HCT116 (cell line): ENCODE measurements around the gene LSP1. TPM values are rescaled to one million over a fixed set of nuclear protein-coding genes. Genes with fewer than 3 reads are reported as not detected.

Experiments used
- ATAC-seq: fragments of 200-7000 bp; cut with Tn5 transposase; 2 replicates; pipeline ENCODE4 v1.9.1; 2020; ENCODE audit warnings: mild to moderate bottlenecking, moderate library complexity
- BruUV-seq: library from RNA; stranded (reverse); fragments of 400-500 nt; replicated peaks from 2 replicates; lab custom pipeline; 2021; lab: Mats Ljungman, UMichigan
- CTCF ChIA-PET: fragments of 300-600 bp; sonication (Branson Sonifier 250); formaldehyde crosslinking; loops from one replicate; lab custom pipeline; 2021; ENCODE audit warnings: antibody characterized with exemption; lab: Charles Lee
- POLR2A ChIA-PET: fragments of 300-600, 350-600 bp; sonication (Branson Sonifier 250); formaldehyde crosslinking; loops from one replicate; lab custom pipeline; 2021; ENCODE audit warnings: antibody characterized with exemption; lab: Charles Lee
- RAD21 ChIA-PET, 2 experiments: fragments of 300-600 bp; sonication (Branson Sonifier 250); formaldehyde crosslinking; loops; one replicate each; lab custom pipeline; 2023; ENCODE audit warnings: low total read pairs in 2 of 2; ENCODE audit not compliant: uncharacterized antibody in 2 of 2, unreplicated experiment in 2 of 2, low non-redundant PET in 1 of 2; lab: Charles Lee
- DNase-seq: peaks from one replicate; pipeline ENCODE4 v3.0.0-alpha.2; 2010; ENCODE audit warnings: low read depth, low spot score
- H2AFZ ChIP-seq: fragments of 200-600 bp; shearing (Covaris generic), sonication (generic); 2 replicates; pipeline ENCODE4 v1.6.1; 2017; ENCODE audit warnings: low read depth, mixed run types, mixed read lengths, antibody characterized with exemption, low read length; ENCODE audit not compliant: poor library complexity, severe bottlenecking
- H3K27ac ChIP-seq: 2 replicates; pipeline ENCODE4 v1.5.1; 2012; ENCODE audit warnings: low read depth, low read length
- H3K27me3 ChIP-seq: fragments of 200-600 bp; sonication (generic); 2 replicates; pipeline ENCODE4 v1.6.1; 2016; ENCODE audit warnings: mixed run types, low read length, mixed read lengths; ENCODE audit not compliant: insufficient read depth
- H3K36me3 ChIP-seq, 2 experiments: fragments of 200-500 bp in 1 of 2; fragments of 200-600 bp in 1 of 2; sonication (Bioruptor generic) in 1 of 2; sonication (generic) in 1 of 2; 2 replicates each; pipeline versions ENCODE4 v1.5.1 to v1.6.1; 2014 to 2016; ENCODE audit warnings: low read length in 2 of 2, inconsistent platforms in 1 of 2, mixed read lengths in 1 of 2, mixed run types in 1 of 2; ENCODE audit not compliant: insufficient read depth in 2 of 2, control insufficient read depth in 1 of 2
- H3K4me1 ChIP-seq, 2 experiments: fragments of 200-600 bp in 1 of 2; sonication (generic) in 1 of 2; 2 replicates each; pipeline versions ENCODE4 v1.5.1 to v1.6.1; 2012 to 2017; ENCODE audit warnings: low read length in 2 of 2, inconsistent platforms in 1 of 2, mild to moderate bottlenecking in 1 of 2, mixed read lengths in 1 of 2, mixed run types in 1 of 2, moderate library complexity in 1 of 2; ENCODE audit not compliant: insufficient read depth in 2 of 2, control insufficient read depth in 1 of 2
- H3K4me2 ChIP-seq: fragments of 200-600 bp; sonication (generic); 2 replicates; pipeline ENCODE4 v1.6.1; 2017; ENCODE audit warnings: mixed run types, low read length, mixed read lengths
- H3K4me3 ChIP-seq, 2 experiments: fragments of 200-600 bp in 1 of 2; sonication (generic) in 1 of 2; replicated peaks in 1 of 2; 2 replicates each; pipeline ENCODE4 v1.5.1; 2011 to 2016; ENCODE audit warnings: low read length in 2 of 2, control low read depth in 1 of 2, low read depth in 1 of 2, mild to moderate bottlenecking in 1 of 2, mixed read lengths in 1 of 2, mixed run types in 1 of 2
- H3K79me2 ChIP-seq: fragments of 200-600 bp; sonication (generic); 2 replicates; pipeline ENCODE4 v1.6.1; 2017; ENCODE audit warnings: mild to moderate bottlenecking, mixed run types, low read length, moderate library complexity, mixed read lengths; ENCODE audit not compliant: insufficient read depth
- H3K9ac ChIP-seq: fragments of 200-600 bp; sonication (generic); 2 replicates; pipeline ENCODE4 v1.6.1; 2016; ENCODE audit warnings: low read length, mixed read lengths
- H3K9me2 ChIP-seq: fragments of 200-600 bp; sonication (generic), shearing (Covaris generic); 2 replicates; pipeline ENCODE4 v1.6.1; 2017; ENCODE audit warnings: mixed run types, mild to moderate bottlenecking, moderate library complexity; ENCODE audit not compliant: insufficient read depth
- H3K9me3 ChIP-seq, 2 experiments: fragments of 200-500 bp in 1 of 2; fragments of 200-600 bp in 1 of 2; sonication (Bioruptor generic) in 1 of 2; sonication (generic) in 1 of 2; 2 replicates each; pipeline ENCODE4 v1.6.1; 2014 to 2017; ENCODE audit warnings: low read length in 2 of 2, mixed read lengths in 2 of 2, inconsistent platforms in 1 of 2, low read depth in 1 of 2, mild to moderate bottlenecking in 1 of 2, mixed run types in 1 of 2, moderate library complexity in 1 of 2; ENCODE audit not compliant: control insufficient read depth in 1 of 2, insufficient read depth in 1 of 2
- H4K20me1 ChIP-seq: fragments of 200-600 bp; sonication (generic), shearing (Covaris generic); 2 replicates; pipeline ENCODE4 v1.6.1; 2017; ENCODE audit warnings: mixed run types, mild to moderate bottlenecking, moderate library complexity; ENCODE audit not compliant: insufficient read depth
- CEBPB ChIP-seq: IDR thresholded peaks from 2 replicates; pipeline ENCODE4 v1.6.1; 2012; ENCODE audit warnings: low read depth
- EGR1 ChIP-seq: IDR thresholded peaks from 2 replicates; pipeline ENCODE4 v1.6.1; 2012; ENCODE audit warnings: low read depth
- ELF1 ChIP-seq: IDR thresholded peaks from 2 replicates; pipeline ENCODE4 v1.6.1; 2012; ENCODE audit warnings: low read depth, borderline replicate concordance
- FOSL1 ChIP-seq: IDR thresholded peaks from 2 replicates; pipeline ENCODE4 v1.6.1; 2012; ENCODE audit warnings: low read depth
- JUND ChIP-seq: IDR thresholded peaks from 2 replicates; pipeline ENCODE4 v1.6.1; 2012
- POLR2A ChIP-seq: IDR thresholded peaks from 2 replicates; pipeline ENCODE4 v1.7.0; 2011; ENCODE audit warnings: borderline replicate concordance; ENCODE audit not compliant: insufficient read depth, insufficient read length; ENCODE audit errors: extremely low read depth
- POLR2AphosphoS5 ChIP-seq: IDR thresholded peaks from 2 replicates; pipeline ENCODE4 v1.6.1; 2011; ENCODE audit warnings: mild to moderate bottlenecking, low read depth, low read length, moderate library complexity
- RAD21 ChIP-seq: IDR thresholded peaks from 2 replicates; pipeline ENCODE4 v1.6.1; 2012; ENCODE audit warnings: low read depth, mild to moderate bottlenecking
- SIN3A ChIP-seq: IDR thresholded peaks from 2 replicates; pipeline ENCODE4 v1.6.1; 2012; ENCODE audit warnings: low read depth
- SP1 ChIP-seq: IDR thresholded peaks from 2 replicates; pipeline ENCODE4 v1.6.1; 2012; ENCODE audit warnings: low read depth
- TCF7L2 ChIP-seq: IDR thresholded peaks from 2 replicates; pipeline ENCODE4 v1.7.0; 2011; ENCODE audit warnings: borderline replicate concordance, inconsistent platforms; ENCODE audit not compliant: insufficient read depth, insufficient read length; ENCODE audit errors: extremely low read depth
- YY1 ChIP-seq: IDR thresholded peaks from 2 replicates; pipeline ENCODE4 v1.6.1; 2011; ENCODE audit warnings: low read length, low read depth, moderate library complexity, mild to moderate bottlenecking; ENCODE audit not compliant: insufficient replicate concordance; ENCODE audit errors: extremely low read depth
- ZFX ChIP-seq: fragments of 450-650 bp; IDR thresholded peaks from 2 replicates; pipeline ENCODE4 v1.6.1; 2017
- ZNF274 ChIP-seq: fragments of 200-500 bp; sonication (Bioruptor generic); IDR thresholded peaks from 2 replicates; pipeline ENCODE4 v1.6.1; 2014; ENCODE audit warnings: mild to moderate bottlenecking, low read depth, low read length, inconsistent platforms
- intact Hi-C: fragments of 100-400 bp; cut with micrococcal nuclease; formaldehyde crosslinking; loops from 2 replicates; pipeline ENCODE4 v1.10.0; 2022
- total RNA-seq: library from RNA; stranded (reverse); gene quantifications from one replicate; pipeline ENCODE4 v1.2.1, GENCODE V29; 2021; ENCODE audit not compliant: unreplicated experiment
- TF ChIP-seq, protein P1 (sequence below): IDR thresholded peaks from 2 replicates; pipeline ENCODE4 v1.6.1; 2012; ENCODE audit warnings: low read depth
- TF ChIP-seq, protein P2 (sequence below), 3 experiments: fragments of 200-600 bp in 1 of 3; sonication (generic) in 1 of 3; IDR thresholded peaks in 2 of 3; conservative IDR thresholded peaks in 1 of 3; 2 replicates each; pipeline ENCODE4 v1.5.1; 2012 to 2017; ENCODE audit warnings: low read depth in 2 of 3, low read length in 2 of 3, antibody characterized with exemption in 1 of 3, borderline replicate concordance in 1 of 3, control low read depth in 1 of 3, mild to moderate bottlenecking in 1 of 3, mixed read lengths in 1 of 3, mixed run types in 1 of 3, moderate library complexity in 1 of 3; ENCODE audit not compliant: insufficient read depth in 1 of 3

The LSP1 gene
- total RNA-seq, 1 experiment from 2014 or later: 1.3 TPM

DNA sequence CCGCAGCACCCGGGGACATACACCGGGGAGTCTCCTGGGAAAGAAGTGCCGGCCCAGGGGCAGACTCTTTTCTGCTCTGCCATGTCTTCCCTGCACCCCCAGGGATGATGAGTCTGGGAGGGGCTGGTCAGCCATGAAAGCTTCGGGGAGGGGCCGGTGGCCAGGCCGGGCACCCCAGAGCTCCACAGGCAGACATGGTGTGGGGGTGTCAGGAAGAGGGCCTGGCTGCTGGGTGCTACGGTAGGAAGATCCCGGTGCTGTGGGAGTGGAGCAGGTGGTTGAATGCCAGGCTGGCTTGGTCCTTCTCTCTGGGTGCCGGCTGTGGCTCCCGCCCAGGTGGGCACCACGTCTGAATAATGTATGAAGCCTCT is 17.4 kb downstream of the LSP1 start:
- TF ChIP-seq, protein P1, sequence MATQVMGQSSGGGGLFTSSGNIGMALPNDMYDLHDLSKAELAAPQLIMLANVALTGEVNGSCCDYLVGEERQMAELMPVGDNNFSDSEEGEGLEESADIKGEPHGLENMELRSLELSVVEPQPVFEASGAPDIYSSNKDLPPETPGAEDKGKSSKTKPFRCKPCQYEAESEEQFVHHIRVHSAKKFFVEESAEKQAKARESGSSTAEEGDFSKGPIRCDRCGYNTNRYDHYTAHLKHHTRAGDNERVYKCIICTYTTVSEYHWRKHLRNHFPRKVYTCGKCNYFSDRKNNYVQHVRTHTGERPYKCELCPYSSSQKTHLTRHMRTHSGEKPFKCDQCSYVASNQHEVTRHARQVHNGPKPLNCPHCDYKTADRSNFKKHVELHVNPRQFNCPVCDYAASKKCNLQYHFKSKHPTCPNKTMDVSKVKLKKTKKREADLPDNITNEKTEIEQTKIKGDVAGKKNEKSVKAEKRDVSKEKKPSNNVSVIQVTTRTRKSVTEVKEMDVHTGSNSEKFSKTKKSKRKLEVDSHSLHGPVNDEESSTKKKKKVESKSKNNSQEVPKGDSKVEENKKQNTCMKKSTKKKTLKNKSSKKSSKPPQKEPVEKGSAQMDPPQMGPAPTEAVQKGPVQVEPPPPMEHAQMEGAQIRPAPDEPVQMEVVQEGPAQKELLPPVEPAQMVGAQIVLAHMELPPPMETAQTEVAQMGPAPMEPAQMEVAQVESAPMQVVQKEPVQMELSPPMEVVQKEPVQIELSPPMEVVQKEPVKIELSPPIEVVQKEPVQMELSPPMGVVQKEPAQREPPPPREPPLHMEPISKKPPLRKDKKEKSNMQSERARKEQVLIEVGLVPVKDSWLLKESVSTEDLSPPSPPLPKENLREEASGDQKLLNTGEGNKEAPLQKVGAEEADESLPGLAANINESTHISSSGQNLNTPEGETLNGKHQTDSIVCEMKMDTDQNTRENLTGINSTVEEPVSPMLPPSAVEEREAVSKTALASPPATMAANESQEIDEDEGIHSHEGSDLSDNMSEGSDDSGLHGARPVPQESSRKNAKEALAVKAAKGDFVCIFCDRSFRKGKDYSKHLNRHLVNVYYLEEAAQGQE: no peak
- TF ChIP-seq FOSL1 (no peak), POLR2AphosphoS5 (no peak), SIN3A (no peak), POLR2A (no peak), CEBPB (no peak), TCF7L2 (no peak), SP1 (no peak), ZNF274 (no peak), JUND (no peak), ELF1 (no peak), YY1 (no peak), EGR1 (no peak), RAD21 (no peak), ZFX (no peak)
- TF ChIP-seq, protein P2, sequence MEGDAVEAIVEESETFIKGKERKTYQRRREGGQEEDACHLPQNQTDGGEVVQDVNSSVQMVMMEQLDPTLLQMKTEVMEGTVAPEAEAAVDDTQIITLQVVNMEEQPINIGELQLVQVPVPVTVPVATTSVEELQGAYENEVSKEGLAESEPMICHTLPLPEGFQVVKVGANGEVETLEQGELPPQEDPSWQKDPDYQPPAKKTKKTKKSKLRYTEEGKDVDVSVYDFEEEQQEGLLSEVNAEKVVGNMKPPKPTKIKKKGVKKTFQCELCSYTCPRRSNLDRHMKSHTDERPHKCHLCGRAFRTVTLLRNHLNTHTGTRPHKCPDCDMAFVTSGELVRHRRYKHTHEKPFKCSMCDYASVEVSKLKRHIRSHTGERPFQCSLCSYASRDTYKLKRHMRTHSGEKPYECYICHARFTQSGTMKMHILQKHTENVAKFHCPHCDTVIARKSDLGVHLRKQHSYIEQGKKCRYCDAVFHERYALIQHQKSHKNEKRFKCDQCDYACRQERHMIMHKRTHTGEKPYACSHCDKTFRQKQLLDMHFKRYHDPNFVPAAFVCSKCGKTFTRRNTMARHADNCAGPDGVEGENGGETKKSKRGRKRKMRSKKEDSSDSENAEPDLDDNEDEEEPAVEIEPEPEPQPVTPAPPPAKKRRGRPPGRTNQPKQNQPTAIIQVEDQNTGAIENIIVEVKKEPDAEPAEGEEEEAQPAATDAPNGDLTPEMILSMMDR (IDR thresholded peaks at IDR 0.05 in 2 of 3, conservative IDR thresholded peaks at IDR 0.05 in 1 of 3; ENCODE audit: borderline replicate concordance in 1 of 3, insufficient read depth in 1 of 3, low read depth in 2 of 3, low read length in 2 of 3): no peak
- no peak for DNase-seq
- no peak overlapping the region for H3K27ac ChIP-seq
- H3K36me3 ChIP-seq: no peaks in the 10 kb centered on the region
- ChIA-PET RAD21 (no interaction called here), POLR2A (no interaction called here), CTCF (no interaction called here)
- H3K4me3 ChIP-seq: no peak overlapping the region
- H3K9me3 ChIP-seq: no peaks in the 10 kb centered on the region
- H2AFZ ChIP-seq: no peak overlapping the region
- no peaks in the 10 kb centered on the region; a peak in 1 of 4 replicates for H3K4me1 ChIP-seq
- no peaks in the 10 kb centered on the region for H3K27me3 ChIP-seq
- H4K20me1 ChIP-seq: no peaks in the 10 kb centered on the region
- no peak for ATAC-seq
- no TSS peak for BruUV-seq
- no peaks in the 10 kb centered on the region for H3K79me2 ChIP-seq
- H3K9ac ChIP-seq: no peak overlapping the region
- no peak overlapping the region for H3K4me2 ChIP-seq
- intact Hi-C loops: no loop called here
- no peaks in the 10 kb centered on the region for H3K9me2 ChIP-seq
